GM12874 (cell line): ENCODE data around the gene MAP2K7.
A peak's percentile ranks its signal among the peaks of the same experiment; 100 is the strongest.

Experiments used
- TF ChIP-seq, protein P1 (sequence below): IDR thresholded peaks from 2 replicates; pipeline ENCODE4 v1.5.1; 2011; ENCODE audit warnings: low read depth, mild to moderate bottlenecking, control low read depth, low read length, moderate library complexity; ENCODE audit not compliant: insufficient read depth

The MAP2K7 gene

DNA sequence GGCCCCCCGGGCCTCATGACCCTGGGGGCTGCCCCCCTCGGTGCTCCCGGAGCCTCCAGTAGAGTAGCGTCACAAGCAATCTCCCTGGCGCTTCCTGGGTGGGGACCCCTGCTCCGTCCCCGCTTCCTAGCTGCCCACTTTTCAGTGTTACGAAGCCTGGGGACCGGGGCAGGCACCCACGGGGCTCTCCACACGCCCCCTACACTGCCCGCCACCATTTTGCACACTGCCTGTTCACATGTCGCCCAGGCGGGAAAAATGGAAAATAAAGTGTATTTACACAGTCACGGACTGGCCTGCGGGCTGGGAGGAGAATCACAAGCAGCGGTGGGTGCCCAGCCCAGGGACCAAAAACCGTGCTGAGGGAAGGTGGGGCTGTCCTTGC, 39.0 kb upstream of the MAP2K7 start:
- TF ChIP-seq, protein P1, sequence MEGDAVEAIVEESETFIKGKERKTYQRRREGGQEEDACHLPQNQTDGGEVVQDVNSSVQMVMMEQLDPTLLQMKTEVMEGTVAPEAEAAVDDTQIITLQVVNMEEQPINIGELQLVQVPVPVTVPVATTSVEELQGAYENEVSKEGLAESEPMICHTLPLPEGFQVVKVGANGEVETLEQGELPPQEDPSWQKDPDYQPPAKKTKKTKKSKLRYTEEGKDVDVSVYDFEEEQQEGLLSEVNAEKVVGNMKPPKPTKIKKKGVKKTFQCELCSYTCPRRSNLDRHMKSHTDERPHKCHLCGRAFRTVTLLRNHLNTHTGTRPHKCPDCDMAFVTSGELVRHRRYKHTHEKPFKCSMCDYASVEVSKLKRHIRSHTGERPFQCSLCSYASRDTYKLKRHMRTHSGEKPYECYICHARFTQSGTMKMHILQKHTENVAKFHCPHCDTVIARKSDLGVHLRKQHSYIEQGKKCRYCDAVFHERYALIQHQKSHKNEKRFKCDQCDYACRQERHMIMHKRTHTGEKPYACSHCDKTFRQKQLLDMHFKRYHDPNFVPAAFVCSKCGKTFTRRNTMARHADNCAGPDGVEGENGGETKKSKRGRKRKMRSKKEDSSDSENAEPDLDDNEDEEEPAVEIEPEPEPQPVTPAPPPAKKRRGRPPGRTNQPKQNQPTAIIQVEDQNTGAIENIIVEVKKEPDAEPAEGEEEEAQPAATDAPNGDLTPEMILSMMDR = no peak

DNA sequence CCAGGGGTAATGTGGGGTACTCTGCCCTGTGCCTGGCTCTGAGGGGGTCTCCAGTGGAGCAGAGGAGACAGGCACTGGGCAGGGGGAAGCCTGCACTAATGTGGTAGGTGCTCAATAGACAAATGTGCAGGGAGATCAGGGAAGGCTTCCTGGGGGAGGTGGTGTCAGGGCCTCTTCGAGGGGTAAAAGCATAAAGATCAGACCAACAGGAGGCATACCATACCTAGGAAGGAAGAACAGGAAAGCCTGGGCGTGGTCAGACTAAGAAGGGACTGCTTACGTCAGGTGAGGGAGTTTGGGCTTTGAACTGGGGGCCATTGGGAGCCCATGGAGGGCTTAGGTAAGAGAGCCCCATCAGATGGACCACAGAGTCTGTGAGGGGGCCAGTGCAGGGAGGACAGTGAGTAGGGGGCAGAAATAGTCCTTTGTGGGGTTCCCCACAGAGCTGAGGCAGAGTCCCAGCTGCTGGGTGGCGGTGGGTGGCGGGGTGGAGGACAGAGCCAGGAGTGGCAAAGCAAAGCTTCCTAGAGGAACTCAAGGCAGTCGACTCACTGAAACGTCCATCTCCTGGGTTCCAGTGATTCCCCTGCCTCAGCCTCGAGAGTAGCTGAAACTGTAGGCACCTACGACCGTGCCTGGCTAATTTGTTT, 38.3 kb upstream of the MAP2K7 start:
- TF ChIP-seq, protein P1 = no peak

DNA sequence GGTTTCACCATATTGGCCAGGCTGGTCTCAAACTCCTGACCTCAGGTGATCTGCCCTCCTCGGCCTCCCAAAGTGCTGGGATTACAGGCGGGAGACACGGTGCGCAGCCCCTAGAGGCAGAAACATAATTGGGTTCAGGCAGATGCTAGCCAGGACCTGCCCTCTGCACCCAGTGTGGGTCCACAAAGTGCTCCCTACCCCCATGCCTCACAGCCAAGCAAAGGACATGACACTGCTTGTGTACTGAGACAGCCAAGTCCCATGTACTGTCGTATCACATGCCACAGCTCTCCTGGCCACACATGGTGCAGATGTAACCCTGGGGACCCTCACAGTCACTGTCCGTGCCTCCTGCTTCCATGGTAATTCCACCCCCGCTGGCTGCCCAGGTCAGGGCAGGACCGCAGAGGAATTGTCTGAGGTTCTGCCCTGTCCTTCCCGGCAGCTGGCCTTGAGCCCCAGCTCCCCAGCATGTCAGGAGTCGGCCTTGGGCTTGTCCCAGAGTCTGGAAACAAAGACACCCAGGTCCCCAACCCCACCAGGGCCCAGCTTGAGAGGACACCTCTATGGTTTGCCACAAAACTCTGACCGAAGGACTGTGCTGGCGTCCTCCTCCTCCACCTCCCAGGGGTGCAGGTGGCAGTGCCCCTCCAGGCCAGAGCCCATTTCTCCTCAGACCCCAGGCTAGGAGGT, 37.1 kb upstream of the MAP2K7 start:
- TF ChIP-seq, protein P1 = no peak

DNA sequence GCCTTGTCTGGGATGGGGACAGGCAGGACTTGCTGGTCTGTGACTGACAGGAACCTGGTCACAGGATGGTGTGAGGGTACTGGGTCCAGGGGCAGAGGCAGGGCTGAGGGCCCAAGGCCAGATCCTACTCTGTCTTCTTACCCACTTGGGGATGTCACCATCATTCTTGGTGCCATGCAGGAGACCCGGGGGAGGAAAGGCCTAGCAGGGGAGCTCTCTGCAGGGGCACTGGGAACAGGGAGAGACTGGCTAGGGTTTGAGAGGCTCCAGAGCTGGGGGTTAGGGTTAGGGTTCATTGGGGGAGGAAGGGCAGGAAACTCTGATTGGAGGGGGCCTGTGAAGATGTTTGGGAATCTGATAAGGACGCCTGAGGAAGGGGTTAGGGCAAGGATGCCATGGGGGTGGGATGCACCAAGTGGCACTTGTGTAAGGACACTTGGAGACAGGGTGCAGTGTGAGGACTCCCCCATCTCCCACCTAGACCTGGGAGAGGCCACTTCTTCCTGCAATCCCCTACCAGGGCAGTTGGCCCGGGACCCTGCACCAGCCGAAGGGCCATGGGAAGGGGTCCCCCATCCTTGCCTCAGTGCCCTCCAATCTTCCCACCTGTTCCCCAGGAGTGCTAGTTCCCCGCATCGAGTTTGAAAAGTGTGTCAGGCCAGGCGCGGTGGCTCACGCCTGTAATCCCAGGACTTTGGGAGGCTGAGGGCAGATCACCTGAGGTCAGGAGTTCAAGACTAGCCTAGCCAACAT, 36.4 kb upstream of the MAP2K7 start:
- TF ChIP-seq, protein P1 = no peak

DNA sequence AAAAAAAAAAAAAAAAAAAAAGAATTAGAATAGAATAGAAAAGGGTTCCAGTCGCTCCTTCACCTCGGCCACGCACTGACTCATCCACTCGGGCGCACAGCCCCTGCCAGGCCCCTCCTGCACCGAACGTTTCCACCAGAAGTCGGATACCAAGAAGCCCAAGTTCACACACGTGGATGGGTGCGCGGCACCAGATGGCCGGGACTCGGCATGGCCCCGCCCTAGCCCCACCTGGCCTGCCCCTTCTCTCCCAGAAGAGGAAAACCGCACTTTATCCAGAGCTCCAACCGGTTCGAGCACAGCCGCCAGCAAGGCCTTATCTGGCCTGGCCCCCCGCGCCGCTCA, 35.4 kb upstream of the MAP2K7 start:
- TF ChIP-seq, protein P1 = no peak

DNA sequence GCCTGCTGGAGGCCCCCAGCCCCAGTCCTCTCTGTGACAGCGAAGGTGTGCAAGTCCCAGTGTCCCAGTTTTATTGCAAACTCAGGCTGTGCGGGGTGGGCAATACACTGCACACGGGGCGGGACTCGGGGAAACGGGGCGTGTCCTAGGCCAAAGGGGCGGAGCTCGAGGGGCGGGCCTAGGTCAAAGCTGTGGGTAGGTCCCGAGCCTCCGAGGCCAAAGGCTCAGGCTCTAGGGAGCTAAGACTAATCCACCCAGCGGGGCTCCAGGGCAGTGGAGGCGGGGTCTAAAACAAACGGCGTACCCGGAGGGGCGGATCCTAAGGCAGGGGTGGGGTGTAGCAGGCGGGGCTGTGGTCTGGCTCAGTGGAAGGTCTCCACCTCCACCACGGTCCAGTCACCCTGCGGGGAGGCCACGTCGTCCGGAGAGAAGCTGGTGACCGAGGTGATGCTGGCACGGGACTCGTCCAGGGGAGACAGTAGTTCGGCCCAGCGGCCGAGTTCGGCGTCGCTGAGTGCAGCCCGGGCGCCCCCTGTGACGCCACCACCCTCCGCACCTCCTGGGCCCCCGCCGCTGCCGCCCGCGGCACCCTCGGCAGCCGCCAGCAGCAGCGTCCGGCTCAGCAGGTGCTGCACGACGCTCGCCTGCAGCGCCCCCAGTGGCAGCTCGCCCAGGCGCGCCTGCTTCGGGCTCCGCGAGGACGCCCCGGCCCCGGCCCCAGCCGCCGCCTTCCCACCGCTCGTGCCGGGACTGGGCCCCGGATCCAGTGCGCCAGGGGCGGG, 34.8 kb upstream of the MAP2K7 start:
- TF ChIP-seq, protein P1 = peak; percentile 86

DNA sequence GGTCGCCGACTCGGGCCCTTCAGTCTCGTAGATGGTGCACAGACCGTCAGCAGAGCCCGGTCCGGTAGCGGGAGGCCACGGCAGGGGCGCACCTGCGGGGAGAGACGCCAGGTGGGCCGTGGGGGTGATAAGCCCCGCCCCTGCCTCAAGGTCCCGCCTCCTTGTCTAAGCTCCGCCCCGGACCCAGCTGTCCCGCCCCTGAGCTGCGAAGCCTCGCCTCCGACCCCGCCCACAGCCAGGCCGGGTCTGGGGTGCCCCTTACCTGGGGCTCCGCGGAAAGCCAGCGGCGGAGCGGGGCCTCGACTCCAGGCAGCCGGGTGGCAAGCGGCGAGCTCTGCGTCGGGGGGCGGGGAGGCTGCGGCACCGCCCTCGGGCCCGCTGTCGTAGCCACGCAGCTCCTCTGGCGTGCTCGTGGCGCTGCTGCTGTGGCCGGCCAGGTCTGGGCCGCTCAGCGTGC, 34.2 kb upstream of the MAP2K7 start:
- TF ChIP-seq, protein P1 = no peak
